ENCODE results near the gene ATL3.
"Not testable (repeated sequence)": the region's sequence is repeated elsewhere in the genome, so short reads cannot be mapped to it uniquely, and the experiment has no call there.

The ATL3 gene, protein sequence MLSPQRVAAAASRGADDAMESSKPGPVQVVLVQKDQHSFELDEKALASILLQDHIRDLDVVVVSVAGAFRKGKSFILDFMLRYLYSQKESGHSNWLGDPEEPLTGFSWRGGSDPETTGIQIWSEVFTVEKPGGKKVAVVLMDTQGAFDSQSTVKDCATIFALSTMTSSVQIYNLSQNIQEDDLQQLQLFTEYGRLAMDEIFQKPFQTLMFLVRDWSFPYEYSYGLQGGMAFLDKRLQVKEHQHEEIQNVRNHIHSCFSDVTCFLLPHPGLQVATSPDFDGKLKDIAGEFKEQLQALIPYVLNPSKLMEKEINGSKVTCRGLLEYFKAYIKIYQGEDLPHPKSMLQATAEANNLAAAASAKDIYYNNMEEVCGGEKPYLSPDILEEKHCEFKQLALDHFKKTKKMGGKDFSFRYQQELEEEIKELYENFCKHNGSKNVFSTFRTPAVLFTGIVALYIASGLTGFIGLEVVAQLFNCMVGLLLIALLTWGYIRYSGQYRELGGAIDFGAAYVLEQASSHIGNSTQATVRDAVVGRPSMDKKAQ

GRCh38 chr11:63671322-63672155 is at the start of gene ATL3:
Gene ATL3 (minus strand): TSS chr11:63671376. CDS start chr11:63671335, 41 bp downstream.
- peak; percentile 93 for DNase-seq
- peak; percentile 89 for ATAC-seq

- no peak for ATAC-seq
- no peak for DNase-seq
Observed at GRCh38 chr11:63720611-63721010, 49.4 kb upstream of the ATL3 start.

DNA sequence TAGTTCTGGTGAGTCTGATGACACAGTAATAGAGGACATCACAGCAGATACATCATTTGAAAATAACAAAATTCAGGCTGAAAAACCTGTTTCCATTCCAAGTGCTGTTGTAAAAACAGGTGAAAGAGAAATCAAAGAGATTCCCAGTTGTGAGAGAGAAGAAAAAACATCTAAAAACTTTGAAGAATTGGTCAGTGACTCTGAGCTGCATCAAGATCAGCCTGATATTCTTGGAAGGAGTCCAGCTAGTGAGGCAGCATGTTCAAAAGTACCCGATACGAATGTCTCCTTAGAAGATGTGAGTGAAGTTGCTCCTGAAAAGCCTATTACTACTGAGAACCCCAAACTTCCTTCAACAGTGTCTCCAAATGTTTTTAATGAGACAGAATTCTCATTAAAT is 48.8 kb upstream of the ATL3 start:
- ATAC-seq (no peak), DNase-seq (no peak)

DNA sequence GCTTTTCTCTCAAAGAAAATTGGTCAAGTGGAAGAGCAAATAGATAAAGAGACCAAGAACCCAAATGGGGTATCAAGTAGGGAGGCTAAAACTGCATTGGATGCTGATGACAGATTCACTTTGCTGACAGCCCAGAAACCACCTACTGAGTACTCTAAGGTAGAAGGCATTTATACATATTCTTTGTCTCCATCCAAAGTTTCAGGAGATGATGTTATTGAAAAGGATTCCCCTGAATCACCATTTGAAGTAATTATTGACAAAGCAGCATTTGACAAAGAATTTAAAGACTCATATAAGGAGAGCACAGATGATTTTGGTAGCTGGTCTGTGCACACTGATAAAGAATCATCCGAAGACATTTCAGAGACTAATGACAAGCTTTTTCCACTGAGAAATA is 47.8 kb upstream of the ATL3 start:
- no peak for ATAC-seq

DNA sequence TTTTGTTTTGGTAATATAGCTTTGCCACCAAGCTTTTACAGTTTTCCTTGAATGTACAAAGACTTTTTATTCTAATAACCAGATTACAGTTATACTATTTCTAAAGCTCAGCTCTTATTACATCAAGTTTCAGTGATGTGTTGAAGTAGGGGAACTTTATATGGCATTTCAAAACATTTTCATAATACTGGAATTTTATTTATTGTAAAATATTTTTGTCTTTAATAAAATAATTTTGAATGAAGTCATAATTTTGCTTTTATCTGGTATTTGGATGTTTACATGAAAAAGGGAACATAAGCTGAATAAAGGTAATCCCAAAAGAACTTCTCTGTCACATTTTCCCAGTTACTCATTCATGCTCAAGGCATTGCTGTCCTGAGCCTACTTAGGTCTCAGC is 44.9 kb upstream of the ATL3 start:
- DNase-seq (no peak), ATAC-seq (no peak)

More for the DNA sequence above, 47.8 kb upstream of the ATL3 start:
- DNase-seq, result no peak

- ATAC-seq, result no peak
- no peak for DNase-seq
Observed at GRCh38 chr11:63713766-63714165, 42.6 kb upstream of the ATL3 start.

DNA sequence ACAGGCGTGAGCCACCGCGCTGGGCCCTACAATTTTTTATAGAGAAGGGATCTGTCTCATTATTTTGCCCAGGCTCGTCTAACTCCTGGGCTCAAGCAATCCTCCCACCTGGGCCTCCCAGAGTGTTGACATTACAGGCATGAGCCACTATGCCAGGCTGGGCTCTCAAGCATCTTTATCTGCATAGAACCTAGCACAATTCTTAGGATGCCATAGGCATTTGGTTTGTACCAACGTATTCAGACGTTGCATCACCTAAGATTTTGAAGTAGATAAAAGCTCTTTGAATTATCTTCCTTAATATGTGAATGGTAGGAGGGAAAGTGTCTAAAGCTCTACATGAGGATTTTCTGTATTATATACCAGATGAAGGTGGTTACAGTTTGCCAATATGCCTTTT is 40.7 kb upstream of the ATL3 start:
- no peak for ATAC-seq
- DNase-seq, result no peak

DNA sequence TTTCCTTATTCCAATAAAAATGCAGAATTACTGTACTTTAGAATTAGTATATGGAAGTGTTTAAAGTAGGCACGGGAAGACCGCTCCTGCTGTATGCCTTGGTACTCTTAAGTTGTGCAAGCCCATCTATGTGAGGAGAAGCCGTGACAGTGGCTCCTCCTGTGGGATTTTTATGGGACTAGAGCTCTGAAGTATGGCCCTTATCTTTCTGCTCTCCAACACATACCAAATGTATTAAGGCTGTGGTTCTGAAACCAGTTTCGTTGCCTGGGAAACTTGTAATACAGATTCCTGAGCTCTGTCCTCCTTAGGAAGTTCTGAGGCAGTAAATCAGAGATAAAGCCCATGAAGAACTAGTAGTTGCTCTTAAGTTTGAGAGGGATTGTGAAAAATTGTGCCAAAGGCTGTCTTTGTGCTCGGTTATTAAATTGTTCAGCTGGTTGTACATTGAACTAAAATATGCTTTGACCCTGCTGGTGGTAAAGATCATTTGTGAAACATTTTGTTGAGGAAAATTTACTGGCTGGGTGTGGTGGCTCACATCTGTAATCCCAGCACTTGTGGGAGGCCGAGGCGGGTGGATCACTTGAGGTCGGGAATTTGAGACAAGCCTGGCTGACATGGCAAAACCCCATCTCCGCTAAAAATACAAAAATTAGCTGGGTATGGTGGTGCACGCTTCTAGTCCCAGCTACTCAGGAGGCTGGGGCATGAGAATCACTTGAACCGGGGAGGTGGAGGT is 39.5 kb upstream of the ATL3 start:
- no peak for ATAC-seq
- DNase-seq, result no peak

GRCh38 chr11:63709336-63709884 is 38.2 kb upstream of the ATL3 start:
- no peak for DNase-seq
- no peak for ATAC-seq

- no peak for ATAC-seq
- DNase-seq, result no peak
Observed at GRCh38 chr11:63708764-63709163, 37.6 kb upstream of the ATL3 start.

- DNase-seq, result no peak
Observed at GRCh38 chr11:63705526-63705925, 34.4 kb upstream of the ATL3 start.

GRCh38 chr11:63699896-63700295 is 28.7 kb upstream of the ATL3 start:
- ATAC-seq, result no peak

More at GRCh38 chr11:63705526-63705925, 34.4 kb upstream of the ATL3 start:
- ATAC-seq, result no peak

DNA sequence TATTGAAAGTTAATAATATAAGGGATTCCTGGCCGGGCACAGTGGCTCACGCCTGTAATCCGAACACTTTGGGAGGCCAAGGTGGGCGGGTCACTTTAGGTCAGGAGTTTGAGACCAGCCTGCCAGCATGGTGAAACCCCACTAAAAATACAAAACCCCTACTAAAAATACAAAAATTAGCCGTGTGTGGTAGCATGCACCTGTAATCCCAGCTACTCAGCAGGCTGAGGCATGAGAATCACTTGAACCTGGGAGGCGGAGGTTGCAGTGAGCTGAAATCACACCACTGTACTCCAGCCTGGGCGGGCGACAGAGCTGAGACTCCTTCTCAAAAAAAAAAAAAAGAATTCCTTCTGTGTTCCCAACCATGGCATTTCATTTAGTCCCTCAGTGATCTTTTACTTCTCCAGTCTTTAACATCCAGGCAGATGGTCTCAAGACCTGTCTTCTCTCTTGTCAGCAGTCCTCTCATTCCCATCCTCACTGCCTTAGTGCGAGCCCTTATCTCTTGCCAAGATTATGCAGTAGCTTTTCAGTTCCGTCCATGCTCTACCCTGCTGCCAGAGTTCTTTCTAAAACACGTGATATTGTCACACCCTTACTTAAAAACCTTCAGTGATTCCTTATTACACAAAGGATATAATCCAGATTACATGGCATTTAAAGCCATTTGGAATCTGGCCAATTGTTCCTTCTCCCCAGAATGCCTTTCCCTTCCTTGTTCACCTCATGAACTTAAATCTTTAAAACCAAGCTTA is 28.0 kb upstream of the ATL3 start:
- DNase-seq, result no peak
- no peak for ATAC-seq

More at GRCh38 chr11:63699896-63700295, 28.7 kb upstream of the ATL3 start:
- DNase-seq, result no peak

DNA sequence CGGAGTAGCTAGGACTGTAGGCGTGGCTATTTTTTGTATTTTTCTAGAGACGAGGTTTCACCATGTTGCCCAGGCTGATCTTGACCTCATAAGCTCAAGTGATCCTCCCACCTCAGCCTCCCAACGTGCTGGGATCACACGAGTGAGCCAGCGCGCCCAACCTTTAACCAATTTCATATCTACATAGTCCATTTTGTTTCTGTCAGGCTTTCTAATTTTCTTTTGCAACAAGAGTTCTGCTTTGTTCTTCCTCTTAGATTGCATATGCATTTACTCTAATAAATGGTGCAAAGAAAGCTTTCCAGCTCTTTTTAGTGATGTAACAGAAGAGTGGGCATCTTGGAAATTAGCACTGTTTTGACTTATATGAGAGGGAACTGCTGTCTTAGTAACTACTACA is 23.4 kb upstream of the ATL3 start:
- DNase-seq (no peak), ATAC-seq (no peak)

- DNase-seq (peak; percentile 28), ATAC-seq (peak; percentile 98)
Observed at GRCh38 chr11:63687845-63688244, 16.7 kb upstream of the ATL3 start.

- ATAC-seq, result no peak
Observed at GRCh38 chr11:63686926-63687325, 15.8 kb upstream of the ATL3 start.

DNA sequence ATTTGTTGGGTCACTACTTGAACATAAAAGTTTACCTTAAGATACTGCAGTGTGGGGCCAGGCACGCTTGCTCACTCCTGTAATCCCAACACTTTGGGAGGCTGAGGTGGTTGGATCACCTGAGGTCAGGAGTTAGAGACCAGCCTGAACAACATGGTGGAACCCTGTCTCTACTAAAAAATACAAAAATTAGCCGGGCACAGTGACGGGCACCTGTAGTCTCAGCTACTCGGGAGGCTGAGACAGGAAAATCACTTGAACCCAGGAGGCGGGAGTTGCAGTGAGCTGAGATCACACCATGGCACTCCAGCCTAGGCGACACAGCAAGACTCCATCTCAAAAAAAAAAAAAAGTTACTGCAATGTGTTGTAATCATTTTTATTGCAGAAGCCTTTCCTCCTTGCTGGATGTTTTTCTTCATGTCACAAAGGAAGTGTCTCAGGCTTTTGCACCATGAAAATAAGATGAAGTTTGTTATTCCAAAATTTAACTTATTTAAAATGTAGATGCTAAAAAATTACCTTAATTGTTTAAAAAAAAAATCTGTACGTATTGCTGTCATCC is 14.1 kb upstream of the ATL3 start:
- DNase-seq, ATAC-seq: not testable (repeated sequence)

More at GRCh38 chr11:63686926-63687325, 15.8 kb upstream of the ATL3 start:
- no peak for DNase-seq

GRCh38 chr11:63683133-63683991 is 12.2 kb upstream of the ATL3 start:
- no peak for DNase-seq
- no peak for ATAC-seq

All from stimulated activated naive CD8-positive, alpha-beta T cell treated with anti-CD3 and anti-CD28 coated beads, Interleukin-15, Interleukin-2, amounts not matched to agents 100 U/mL and 50 U/mL, for 24 hours (primary cell).